NK-92 treated with Interleukin-12 subunit alpha and Interleukin-12 subunit beta, amount 100 ng/mL, for 24 hours (cell line): ENCODE measurements around the gene DDI2.
A peak's percentile ranks its signal among the peaks of the same experiment; 100 is the strongest.
"Not testable (repeated sequence)": the region's sequence is repeated elsewhere in the genome, so short reads cannot be mapped to it uniquely, and the experiment has no call there.

ENCODE experiments used
- DNase-seq: peaks from one replicate; lab custom pipeline; 2025; lab: John Stamatoyannopoulos, UW

DDI2 gene

GRCh38 chr1:15617173-15618076, at the start of gene DDI2:
Gene DDI2 (plus strand): TSS chr1:15617458. CDS start chr1:15617671, 213 bp downstream.
- DNase-seq: peak; percentile 93

- no peak for DNase-seq
These were observed 48.7 kb upstream of the DDI2 start for GRCh38 chr1:15568387-15569073.

GRCh38 chr1:15570861-15571260, 46.4 kb upstream of the DDI2 start:
- no peak for DNase-seq

DNA sequence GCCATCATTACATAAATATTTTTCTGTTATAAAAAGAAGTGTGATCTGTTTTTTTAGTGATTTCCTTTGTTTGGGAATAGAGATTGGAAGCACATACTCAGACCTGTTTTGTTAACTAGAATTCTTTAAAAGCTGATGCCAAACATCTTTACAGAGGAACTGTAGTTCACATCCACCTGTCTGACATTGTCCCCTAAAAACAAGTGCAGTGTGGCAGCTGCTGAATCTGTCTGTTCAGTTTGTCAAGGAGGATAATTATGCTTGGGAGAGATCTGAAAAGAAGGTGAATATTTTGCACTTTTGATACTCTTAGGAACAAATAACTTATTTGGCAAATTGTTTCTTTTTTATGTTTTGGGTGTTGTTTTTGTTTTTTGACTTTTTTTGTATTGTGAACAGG, 46.0 kb upstream of the DDI2 start:
- DNase-seq: no peak

- no peak for DNase-seq
These were observed 43.8 kb upstream of the DDI2 start for GRCh38 chr1:15573477-15573876.

DNA sequence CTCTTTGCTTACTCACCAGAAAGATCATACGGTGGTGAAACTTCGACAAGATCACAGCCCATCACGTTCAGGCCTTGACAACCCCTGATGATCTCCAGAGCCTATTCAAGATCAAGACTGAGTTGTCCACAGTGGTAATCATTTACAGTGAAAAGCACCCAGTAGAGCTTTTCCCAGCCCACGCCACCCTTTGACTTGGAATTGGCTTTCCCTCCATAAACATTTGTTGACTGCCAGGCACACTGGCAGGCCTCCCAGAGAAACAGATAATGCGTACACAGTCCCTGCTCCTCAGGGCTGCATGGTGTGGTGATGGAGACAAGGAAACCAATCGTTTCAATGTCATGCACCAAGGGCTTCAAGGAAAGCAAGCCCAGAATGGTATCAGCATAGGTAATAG, 42.5 kb upstream of the DDI2 start:
- no peak for DNase-seq

DNA sequence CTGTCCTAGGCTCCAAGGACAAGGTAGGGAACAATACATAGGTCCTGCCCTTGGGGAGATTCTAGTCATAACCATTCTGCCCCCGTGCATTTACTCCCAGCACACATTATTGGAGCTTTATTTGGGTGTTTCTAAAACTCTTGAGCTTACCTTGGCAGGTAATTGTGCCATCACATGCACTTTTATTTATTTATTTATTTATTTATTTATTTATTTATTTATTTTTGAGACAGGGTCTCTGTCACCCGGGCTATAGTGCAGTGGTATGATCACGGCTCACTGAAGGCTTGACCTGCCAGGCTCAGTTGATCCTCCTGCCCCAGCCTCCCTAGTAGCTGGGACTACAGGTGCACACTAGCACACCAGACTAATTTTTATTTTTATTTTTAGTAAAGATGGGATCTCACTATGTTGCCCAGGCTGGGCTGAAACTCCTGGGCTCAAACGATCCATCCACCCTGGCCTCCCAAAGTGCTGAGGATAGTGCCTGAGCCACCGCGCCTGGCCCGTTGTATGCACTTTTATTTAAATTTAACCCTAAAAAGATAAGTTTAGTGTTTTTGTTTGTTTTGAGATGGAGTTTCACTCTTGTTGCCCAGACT, 41.6 kb upstream of the DDI2 start:
- no peak for DNase-seq

- DNase-seq: no peak
These were observed 39.6 kb upstream of the DDI2 start for GRCh38 chr1:15577691-15578090.

GRCh38 chr1:15578921-15579682, 38.2 kb upstream of the DDI2 start:
- DNase-seq: no peak

DNA sequence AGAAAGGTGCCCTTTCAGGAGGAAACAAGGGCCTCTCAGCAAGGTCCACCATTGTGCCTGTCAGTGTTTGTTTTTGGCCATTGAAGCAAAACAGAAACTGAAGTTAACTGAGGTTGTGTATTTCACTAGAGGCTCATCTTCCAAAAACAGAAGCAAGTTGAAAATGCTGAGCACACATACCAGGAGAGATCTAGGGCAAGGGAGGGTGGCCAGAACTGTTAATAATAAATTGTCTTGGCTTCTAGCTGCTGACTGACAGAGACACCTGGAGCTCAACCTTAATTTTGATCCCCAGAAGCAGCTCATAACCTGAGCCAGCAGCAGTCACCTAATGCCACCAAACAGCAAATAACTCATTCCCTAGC, 37.6 kb upstream of the DDI2 start:
- no peak for DNase-seq

DNA sequence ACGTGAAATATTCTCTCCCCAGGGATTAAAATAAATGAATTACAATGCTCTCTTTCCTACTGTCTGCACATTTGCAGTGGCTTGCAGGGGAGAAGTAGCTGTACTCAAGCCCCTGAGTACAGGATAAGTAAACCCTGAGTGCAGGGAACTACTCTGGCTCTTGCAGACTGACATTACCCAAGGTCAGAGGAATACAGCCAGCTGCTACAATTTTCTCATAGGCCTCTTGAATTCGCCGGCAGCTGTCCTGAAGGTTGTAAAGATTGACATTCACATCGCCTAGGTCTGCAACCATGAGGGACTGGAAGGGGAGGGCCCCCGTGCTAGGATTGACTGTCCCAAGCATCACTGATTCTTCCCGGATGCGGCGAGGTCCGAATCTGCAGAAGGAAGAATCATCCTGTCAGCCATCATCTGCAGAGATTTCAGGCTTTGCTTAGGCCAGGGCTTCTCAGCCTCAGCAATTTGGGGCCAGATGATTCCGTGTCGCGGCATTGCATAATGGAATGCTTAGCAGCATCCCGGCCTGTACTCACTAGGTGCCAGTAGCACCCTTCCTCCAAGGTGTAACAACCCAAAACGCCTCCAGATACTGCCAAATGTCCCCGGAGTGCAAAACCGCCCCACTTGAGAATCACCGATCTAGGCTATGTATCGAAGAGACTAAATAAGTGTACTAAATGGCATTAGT, 34.1 kb upstream of the DDI2 start:
- no peak for DNase-seq

- DNase-seq: peak; percentile 9
These were observed 32.5 kb upstream of the DDI2 start, which contains the start of gene AGMAT for GRCh38 chr1:15584489-15585363. Gene AGMAT (minus strand): TSS chr1:15585051. CDS start chr1:15584967, 84 bp downstream.

DNA sequence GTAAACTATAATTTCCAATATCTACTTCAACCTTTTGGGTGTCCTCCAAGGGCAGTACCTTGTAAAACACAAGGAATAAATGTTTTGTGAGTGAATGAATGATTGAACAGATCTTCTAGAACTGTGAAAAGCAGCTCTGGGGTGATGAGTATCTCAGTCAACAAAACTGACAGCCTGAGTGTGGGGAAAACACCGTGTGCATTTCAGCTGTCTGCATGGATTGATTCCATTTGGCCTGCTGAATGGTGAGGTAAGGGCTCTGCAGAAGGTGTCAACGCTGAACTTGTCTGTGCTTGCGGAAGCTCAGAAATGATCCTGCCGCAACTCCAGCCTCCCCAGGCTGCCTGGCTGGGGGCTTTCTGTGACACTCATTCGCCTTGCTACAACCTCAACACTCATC, 25.0 kb upstream of the DDI2 start:
- no peak for DNase-seq

DNA sequence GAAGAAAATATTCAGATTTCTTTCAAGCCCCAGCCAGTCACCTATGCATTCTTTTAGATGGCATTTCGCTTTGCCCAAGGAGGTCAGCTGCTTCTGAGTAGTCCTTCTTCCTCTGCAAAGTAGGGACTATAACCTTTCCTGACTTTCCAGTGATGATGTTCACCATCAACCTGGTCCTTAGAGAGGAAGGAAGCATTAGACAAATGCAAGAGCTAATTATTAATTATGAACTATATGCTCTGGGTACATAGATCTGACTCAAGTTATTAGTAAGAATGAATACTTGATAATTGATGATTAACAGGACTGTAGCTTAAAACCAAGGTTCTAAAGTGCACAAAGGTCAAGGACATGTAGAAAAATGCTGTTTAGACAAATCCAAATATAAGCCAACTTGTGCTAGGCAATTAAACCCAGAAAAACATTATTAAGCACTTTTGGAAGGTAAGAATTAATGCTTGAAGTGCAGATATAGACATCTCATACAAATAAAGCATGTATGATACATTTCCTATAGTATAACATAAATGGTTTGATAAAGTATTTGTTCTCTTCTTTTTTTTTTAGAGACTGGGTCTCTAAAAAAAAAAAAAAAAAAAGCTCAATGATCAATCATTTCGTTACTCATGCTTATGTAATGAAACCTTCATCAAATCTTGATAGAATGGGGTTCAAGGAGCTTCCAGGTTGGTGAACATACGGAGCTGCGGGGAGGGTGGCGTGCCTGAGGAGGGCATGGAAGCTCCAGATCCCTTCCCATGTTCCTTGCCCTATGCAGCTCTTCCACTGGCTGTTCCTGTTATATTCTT, 21.2 kb upstream of the DDI2 start:
- no peak for DNase-seq

- no peak for DNase-seq
These were observed 18.8 kb upstream of the DDI2 start for GRCh38 chr1:15598436-15598835.

GRCh38 chr1:15603050-15603965, 13.9 kb upstream of the DDI2 start:
- DNase-seq: no peak

DNA sequence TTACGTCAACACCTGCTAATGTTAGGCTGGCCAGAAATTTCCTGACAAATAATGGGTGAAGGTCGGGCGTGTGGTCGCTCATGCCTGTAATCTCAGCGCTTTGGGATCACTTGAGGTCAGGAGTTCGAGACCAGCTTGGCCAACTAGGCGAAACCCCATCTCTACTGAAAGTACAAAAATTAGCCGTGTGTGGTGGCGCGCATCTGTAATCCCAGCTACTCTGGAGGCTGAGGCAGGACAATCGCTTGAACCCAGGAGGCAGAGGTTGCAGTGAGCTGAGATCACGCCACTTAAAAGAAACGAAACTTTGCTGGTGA, 13.3 kb upstream of the DDI2 start:
- DNase-seq: not testable (repeated sequence)

GRCh38 chr1:15604400-15604799, 12.9 kb upstream of the DDI2 start:
- not testable (repeated sequence) for DNase-seq
